Activated CD4-positive, alpha-beta T cell treated with anti-CD3 and anti-CD28 coated beads, Interleukin-2, amount 10 ng/mL, durations not matched to agents 24 days and 14 days (primary cell): ENCODE data around the gene CDK5RAP1. TPM values are rescaled to one million over a fixed set of nuclear protein-coding genes. Genes with fewer than 3 reads are reported as not detected.
"Not testable (repeated sequence)": the region's sequence is repeated elsewhere in the genome, so short reads cannot be mapped to it uniquely, and the experiment has no call there.

Experiments
- DNase-seq: peaks from one replicate; pipeline ENCODE4 v3.0.0; 2022
- H3K27ac Mint-ChIP-seq: one replicate; pipeline ENCODE4 v1.8.0; 2022; ENCODE audit warnings: mild to moderate bottlenecking, mixed read lengths
- H3K27me3 Mint-ChIP-seq: one replicate; pipeline ENCODE4 v1.8.0; 2022; ENCODE audit warnings: mixed read lengths
- H3K36me3 Mint-ChIP-seq: one replicate; pipeline ENCODE4 v1.8.0; 2022; ENCODE audit warnings: low read depth, mild to moderate bottlenecking, mixed read lengths
- H3K4me1 Mint-ChIP-seq: one replicate; pipeline ENCODE4 v1.8.0; 2021; ENCODE audit warnings: mixed read lengths
- H3K4me3 Mint-ChIP-seq: one replicate; pipeline ENCODE4 v1.8.0; 2022; ENCODE audit warnings: mild to moderate bottlenecking, moderate library complexity, mixed read lengths
- H3K9me3 Mint-ChIP-seq: one replicate; pipeline ENCODE4 v1.8.0; 2021; ENCODE audit warnings: mixed read lengths
- intact Hi-C: fragments of 100-400 bp; cut with micrococcal nuclease; formaldehyde crosslinking; loops from one replicate; pipeline ENCODE4 v1.15.1; 2023
- total RNA-seq: library from RNA; stranded (reverse); gene quantifications from 2 replicates; pipeline ENCODE4 v1.2.3, GENCODE V29; 2022

CDK5RAP1 gene
- total RNA-seq, 1 donor from 2014 or later = 49.9 TPM

DNA sequence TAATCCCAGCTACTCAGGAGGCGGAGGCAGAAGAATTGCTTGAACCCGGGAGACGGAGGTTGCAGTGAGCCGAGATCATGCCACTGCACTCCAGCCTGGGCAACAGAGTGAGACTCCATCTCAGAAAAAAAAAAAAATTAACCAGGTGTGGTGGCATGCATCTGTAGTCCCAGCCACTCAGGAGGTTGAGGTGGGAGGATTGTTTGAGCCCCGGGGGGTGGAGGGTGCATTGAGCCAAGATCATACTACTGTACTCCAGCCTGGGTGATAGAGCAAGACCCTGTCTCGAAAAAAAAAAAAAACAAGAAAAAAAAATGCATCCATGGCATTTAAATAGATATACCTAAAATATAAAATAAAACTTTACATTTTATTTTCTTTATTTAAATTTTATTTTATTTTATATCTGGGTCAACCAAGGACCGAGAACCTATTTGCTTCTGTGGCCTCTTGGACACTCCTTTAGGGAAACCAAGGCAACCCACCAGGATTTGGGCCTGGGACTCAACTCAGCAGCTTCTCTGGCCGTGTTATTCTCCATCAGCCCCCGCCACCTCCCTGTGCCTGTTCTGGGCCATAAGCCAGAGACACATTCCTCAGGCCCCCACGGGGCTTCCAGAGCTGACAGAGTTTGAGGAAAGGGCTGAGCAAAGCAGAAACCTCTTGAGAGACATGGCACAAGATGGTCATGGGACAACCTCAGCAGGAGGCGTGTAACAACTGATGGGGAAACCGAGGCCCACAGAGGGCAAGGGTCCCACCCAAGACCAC, 36.0 kb upstream of the CDK5RAP1 start:
- H3K27ac Mint-ChIP-seq = no peak overlapping the region
- H3K4me1 Mint-ChIP-seq = peaks cover 2% of the 10 kb centered on the region
- no peak overlapping the region for H3K4me3 Mint-ChIP-seq

DNA sequence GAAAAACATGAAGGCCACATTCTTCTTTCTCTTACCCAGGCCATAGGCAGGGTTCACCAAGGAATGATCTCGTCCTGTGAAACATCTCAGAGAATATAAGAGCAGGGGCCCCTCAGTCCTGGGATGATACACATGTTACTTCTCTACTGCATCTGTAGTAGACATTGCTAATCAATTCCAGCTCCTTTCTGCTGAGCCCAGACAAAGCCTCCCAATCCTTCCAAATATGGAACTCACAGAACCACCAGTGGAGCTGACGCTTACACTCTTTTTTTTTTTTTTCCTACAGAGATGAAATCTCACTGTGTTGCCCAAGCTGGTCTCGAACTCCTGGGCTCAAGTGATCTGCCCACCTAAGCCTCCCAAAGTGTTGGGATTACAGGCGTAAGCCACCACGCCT, 33.1 kb upstream of the CDK5RAP1 start:
- H3K36me3 Mint-ChIP-seq = no peaks in the 10 kb centered on the region
- H3K4me1 Mint-ChIP-seq = no peaks in the 10 kb centered on the region
- no peaks in the 10 kb centered on the region for H3K9me3 Mint-ChIP-seq
- intact Hi-C loops = no loop called here
- no peaks in the 10 kb centered on the region for H3K27me3 Mint-ChIP-seq
- no peak overlapping the region for H3K4me3 Mint-ChIP-seq
- H3K27ac Mint-ChIP-seq = no peak overlapping the region
- DNase-seq = no peak

More for the DNA sequence above, 36.0 kb upstream of the CDK5RAP1 start:
- no peak for DNase-seq
- no peaks in the 10 kb centered on the region for H3K9me3 Mint-ChIP-seq
- H3K27me3 Mint-ChIP-seq = peaks cover 6% of the 10 kb centered on the region
- no peaks in the 10 kb centered on the region for H3K36me3 Mint-ChIP-seq
- intact Hi-C loops = no loop called here

DNA sequence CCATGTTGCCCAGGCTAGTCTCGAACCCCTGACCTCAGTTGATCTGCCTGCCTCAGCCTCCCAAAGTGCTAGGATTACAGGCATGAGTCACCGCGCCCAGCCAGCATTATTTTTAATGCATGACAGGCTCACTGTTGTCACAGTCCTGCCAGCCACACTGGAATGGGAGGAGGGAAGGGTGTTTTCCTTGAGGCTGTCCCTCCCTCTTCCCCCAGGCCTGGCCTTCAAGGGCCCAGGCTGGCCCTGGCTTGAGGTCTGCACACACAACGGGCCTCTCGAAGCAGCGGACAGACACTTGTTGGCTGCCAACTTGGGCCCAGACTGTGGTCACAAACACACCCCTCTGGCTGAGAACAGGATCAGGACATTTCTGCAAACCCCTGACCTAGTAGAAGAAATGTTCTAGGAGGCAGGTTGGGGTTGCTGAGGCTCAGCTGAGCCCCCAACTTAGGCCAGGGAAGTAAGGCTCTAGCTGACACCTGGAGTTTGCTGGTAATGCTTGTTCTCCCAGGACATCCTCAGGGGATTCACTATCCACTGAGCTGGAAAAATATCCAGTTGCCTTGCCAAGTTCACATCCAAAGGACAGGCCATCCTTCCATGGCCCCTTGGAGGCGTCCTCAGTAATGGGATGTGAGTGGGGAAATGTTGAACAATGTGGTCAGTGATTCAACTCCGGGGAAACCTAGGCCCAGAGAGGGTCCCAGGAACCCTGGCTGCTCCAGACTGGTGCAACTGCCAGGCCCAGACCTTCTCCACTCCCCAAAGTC, 32.3 kb upstream of the CDK5RAP1 start:
- no peak overlapping the region for H3K4me3 Mint-ChIP-seq
- intact Hi-C loops = no loop called here
- no peaks in the 10 kb centered on the region for H3K9me3 Mint-ChIP-seq
- no peaks in the 10 kb centered on the region for H3K4me1 Mint-ChIP-seq
- no peak for DNase-seq
- H3K27ac Mint-ChIP-seq = no peak overlapping the region
- H3K36me3 Mint-ChIP-seq = no peaks in the 10 kb centered on the region
- no peaks in the 10 kb centered on the region for H3K27me3 Mint-ChIP-seq

DNA sequence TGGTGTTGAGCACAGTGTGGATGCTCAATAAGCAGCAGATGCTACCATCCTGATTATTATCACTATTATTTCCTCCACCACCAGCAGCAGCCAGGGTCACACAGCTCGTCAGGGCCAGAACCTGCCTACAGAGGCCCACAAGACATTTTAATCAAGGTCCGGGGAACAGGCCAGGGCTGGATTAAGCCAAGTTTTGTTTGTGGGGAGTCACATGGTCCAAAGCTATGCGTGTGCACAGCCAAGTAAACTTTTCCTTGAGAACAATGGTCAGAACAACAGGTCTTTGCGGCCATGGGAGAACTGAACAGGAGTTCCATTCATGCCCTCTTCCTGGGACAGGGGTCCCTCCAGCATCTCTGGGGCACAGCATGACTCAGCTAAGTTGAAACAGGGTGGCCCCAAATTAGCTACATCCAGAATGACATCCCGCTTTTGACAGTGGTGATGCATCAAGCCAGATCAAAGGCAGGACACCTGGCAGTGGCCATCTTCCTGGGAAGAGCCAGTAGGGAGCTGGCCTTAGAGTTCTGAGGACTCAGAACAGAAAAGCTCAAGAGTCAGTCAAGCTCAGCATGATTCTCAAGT, 30.6 kb upstream of the CDK5RAP1 start:
- H3K27ac Mint-ChIP-seq = no peak overlapping the region
- H3K4me3 Mint-ChIP-seq = no peak overlapping the region
- H3K9me3 Mint-ChIP-seq = no peaks in the 10 kb centered on the region
- H3K27me3 Mint-ChIP-seq = no peaks in the 10 kb centered on the region
- no peaks in the 10 kb centered on the region for H3K36me3 Mint-ChIP-seq
- intact Hi-C loops = no loop called here
- no peak for DNase-seq
- H3K4me1 Mint-ChIP-seq = no peaks in the 10 kb centered on the region

DNA sequence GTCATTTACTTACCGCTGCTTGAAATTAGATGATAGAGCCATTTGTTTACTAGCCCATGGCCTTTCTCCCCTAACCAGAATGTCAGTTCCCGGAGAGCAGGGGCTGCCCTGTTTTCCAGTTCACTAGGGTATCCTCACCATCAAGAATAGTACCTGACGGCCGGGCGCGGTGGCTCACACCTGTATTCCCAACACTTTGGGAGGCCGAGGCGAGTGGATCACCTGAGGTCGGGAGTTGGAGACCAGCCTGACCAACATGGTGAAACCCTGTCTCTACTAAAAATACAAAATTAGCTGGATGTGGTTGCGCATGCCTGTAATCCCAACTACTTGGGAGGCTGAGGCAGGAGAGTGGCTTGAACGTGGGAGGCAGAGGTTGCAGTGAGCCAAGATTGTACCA, 22.6 kb upstream of the CDK5RAP1 start:
- H3K9me3 Mint-ChIP-seq, H3K4me3 Mint-ChIP-seq, intact Hi-C loops, H3K4me1 Mint-ChIP-seq, DNase-seq, H3K27ac Mint-ChIP-seq, H3K27me3 Mint-ChIP-seq, H3K36me3 Mint-ChIP-seq: not testable (repeated sequence)

DNA sequence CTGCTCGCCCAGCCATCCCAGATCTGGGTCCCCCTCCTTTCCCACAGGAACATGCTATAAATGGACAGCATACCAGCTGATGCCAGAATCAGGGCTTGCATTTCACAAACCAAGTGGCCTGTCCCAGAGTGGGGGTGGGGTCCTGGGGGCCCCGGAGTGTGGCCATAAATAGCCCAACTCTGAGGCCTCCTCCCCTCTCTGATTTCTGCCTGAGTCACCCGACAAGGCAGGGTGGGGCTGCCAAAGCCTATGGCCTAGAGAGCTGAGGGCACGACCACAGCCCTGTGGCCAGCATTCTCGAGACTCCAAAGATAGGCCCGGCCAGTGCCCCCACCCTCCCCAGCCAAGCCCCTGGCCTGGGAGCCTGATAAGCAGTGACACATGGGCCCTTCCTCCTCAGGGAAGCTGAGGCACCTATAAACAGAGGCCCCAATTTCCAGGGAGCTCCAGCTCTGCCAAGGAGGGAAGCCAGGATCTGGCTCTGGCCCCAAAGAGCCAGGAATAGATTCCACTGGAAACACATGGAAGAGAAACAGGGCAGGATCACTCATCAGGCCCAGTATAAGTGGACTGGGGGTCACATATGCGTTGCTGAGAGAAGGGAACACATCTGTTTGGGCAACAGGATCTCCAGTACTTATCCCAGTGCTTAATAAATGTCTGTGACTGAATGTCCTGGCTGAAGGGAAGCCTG, 22.0 kb upstream of the CDK5RAP1 start:
- intact Hi-C loops = no loop called here
- no peaks in the 10 kb centered on the region for H3K4me1 Mint-ChIP-seq
- DNase-seq = no peak
- no peaks in the 10 kb centered on the region for H3K36me3 Mint-ChIP-seq
- H3K4me3 Mint-ChIP-seq = no peak overlapping the region
- H3K27ac Mint-ChIP-seq = no peak overlapping the region
- no peaks in the 10 kb centered on the region for H3K27me3 Mint-ChIP-seq
- H3K9me3 Mint-ChIP-seq = no peaks in the 10 kb centered on the region

DNA sequence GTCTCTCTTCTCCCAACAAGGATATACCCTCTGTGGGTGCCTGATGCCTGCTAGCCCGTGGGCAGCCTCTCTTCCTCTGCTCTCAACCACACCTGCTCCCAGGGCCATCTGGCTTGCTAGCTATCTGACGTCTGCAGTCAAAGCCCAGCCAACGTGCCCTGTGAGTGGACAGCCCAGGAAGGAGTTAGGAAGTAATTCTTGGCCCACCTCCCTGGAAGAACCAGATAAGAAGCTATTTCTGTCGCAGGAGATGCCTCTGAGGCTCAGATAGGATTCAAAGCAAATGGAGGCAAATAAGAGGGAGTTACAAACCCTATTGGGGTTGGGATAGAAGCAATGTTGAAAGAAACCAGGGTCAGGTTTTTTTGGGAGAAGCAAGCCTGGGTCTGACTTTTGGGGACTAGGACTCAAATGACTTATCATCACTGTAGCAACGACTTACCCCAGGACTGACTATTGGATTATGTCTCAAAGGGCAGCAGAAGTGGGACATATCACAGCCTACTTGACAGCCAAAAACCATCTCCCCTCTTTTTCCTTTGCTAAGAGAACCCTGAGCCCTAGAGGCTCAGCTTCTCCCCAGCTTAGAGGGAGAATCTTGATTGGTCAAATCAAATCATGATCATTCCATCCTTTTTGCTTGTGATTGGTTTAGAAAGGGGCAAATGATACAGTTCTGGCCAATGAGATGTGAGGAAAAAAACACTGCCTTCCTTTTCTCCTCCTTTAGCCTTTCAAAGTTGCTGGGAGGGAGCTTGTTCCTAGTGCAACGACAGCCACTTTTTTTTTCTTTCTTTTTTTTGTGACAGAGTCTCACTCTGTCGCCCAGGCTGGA, 18.0 kb upstream of the CDK5RAP1 start:
- no peaks in the 10 kb centered on the region for H3K36me3 Mint-ChIP-seq
- no peaks in the 10 kb centered on the region for H3K9me3 Mint-ChIP-seq
- no peak overlapping the region for H3K27ac Mint-ChIP-seq
- intact Hi-C loops = no loop called here
- no peak overlapping the region for H3K4me3 Mint-ChIP-seq
- no peak for DNase-seq
- no peaks in the 10 kb centered on the region for H3K4me1 Mint-ChIP-seq
- H3K27me3 Mint-ChIP-seq = no peaks in the 10 kb centered on the region

DNA sequence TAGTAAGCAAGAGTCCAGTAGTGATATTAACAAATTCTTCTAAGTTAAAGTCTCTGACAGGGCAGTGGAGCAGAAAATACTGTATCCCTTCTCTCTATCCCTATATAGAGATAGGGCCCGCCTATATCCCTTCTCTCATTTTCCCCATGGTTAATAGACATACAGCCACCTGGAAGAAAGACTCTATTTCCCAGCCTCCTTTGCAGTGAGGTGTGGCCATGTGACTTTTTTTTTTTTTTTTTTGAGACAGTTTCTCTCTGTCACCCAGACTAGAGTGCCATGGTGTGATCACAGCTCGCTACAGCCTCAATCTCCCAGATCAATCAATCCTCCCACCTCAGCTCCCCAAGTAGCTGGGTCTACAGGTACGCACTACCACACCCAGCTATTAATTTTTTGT, 16.7 kb upstream of the CDK5RAP1 start:
- H3K27me3 Mint-ChIP-seq = no peaks in the 10 kb centered on the region
- no peaks in the 10 kb centered on the region for H3K9me3 Mint-ChIP-seq
- intact Hi-C loops = no loop called here
- no peaks in the 10 kb centered on the region for H3K4me1 Mint-ChIP-seq
- H3K27ac Mint-ChIP-seq = no peak overlapping the region
- no peak overlapping the region for H3K4me3 Mint-ChIP-seq
- H3K36me3 Mint-ChIP-seq = no peaks in the 10 kb centered on the region
- no peak for DNase-seq

DNA sequence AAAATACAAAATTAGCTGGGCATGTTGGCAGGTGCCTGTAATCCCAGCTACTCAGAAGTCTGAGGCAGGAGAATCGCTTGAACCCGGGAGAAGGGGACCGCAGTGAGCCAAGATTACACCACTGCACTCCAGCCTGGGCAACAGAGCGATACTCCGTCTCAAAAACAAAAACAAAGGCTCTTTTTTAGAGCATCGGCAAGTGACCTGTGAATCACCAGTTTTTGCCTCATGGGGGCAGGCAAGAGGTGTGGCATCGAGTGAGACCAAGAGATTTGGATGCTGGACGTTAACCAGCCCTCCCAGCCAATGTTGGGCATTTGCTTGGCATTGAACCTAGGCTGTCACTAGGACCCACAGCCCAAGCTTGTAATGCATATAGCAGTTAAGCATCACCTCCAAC, 14.6 kb upstream of the CDK5RAP1 start:
- H3K27me3 Mint-ChIP-seq = no peaks in the 10 kb centered on the region
- H3K36me3 Mint-ChIP-seq = no peaks in the 10 kb centered on the region
- no peaks in the 10 kb centered on the region for H3K9me3 Mint-ChIP-seq
- no peak for DNase-seq
- H3K4me1 Mint-ChIP-seq = no peaks in the 10 kb centered on the region
- no peak overlapping the region for H3K27ac Mint-ChIP-seq
- H3K4me3 Mint-ChIP-seq = no peak overlapping the region
- intact Hi-C loops = no loop called here

DNA sequence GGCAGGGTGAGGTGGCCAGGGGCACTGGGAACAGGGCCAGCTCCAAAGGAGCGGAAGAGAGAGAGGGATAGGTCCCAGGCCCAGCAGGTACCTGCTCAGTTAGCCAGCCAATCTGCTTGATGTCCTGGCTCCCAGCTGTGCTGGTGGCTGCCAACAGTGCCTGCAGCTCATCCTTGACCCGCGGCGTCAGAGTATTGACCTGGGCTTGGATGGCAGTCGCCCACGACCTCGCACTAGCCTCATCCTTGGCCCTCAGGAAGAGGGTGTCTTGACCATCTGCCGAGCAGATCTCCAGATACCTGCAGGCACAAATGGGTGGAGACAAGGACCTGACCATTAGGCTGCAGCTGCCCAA, 11.1 kb upstream of the CDK5RAP1 start:
- Mint-ChIP-seq H3K9me3 (no peaks in the 10 kb centered on the region), H3K4me3 (no peak overlapping the region), H3K27me3 (no peaks in the 10 kb centered on the region), H3K36me3 (no peaks in the 10 kb centered on the region), H3K27ac (no peak overlapping the region), H3K4me1 (no peaks in the 10 kb centered on the region)
- no peak for DNase-seq
- intact Hi-C loops = no loop called here

DNA sequence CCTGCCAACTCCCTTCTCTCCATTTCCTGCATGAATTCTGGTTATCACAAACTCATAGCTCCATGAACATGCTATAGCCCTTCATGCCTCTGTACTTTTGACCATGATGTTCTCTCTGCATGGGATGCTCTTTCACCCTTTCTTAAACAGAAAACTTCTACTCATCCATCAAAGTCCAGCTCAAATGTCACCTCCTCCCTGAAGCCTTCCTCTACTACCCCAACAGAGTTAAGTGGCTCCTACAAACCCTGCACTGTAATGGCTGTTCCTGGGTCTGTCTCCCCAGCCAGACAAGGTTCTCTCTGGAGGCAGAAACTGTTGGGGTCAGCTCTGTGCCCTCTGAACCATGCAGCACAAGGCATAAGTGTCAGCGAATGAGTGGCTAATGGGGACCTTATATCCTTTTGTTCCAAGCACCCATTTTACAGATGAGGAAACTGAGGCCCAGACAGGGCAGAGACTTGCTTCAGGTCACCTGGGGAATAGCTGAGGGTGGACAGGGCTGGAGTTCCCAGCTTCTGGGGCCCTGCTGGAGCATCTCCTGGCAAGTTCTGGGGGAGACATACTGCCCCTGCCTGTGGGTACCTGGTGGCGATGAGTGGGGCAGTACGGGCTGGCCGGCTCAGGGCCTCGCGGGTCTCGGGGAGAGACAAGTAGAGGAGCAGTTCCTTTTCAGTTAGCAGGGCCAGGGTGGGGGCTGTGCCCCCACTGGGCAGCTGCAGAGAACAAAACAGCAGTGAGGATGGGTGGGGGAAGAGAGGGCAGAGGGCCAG, 10.6 kb upstream of the CDK5RAP1 start:
- H3K27ac Mint-ChIP-seq = no peak overlapping the region
- H3K9me3 Mint-ChIP-seq = no peaks in the 10 kb centered on the region
- peaks cover 3% of the 10 kb centered on the region for H3K36me3 Mint-ChIP-seq
- no peak overlapping the region for H3K4me3 Mint-ChIP-seq
- no peaks in the 10 kb centered on the region for H3K27me3 Mint-ChIP-seq
- intact Hi-C loops = no loop called here
- no peak for DNase-seq
- H3K4me1 Mint-ChIP-seq = no peaks in the 10 kb centered on the region

DNA sequence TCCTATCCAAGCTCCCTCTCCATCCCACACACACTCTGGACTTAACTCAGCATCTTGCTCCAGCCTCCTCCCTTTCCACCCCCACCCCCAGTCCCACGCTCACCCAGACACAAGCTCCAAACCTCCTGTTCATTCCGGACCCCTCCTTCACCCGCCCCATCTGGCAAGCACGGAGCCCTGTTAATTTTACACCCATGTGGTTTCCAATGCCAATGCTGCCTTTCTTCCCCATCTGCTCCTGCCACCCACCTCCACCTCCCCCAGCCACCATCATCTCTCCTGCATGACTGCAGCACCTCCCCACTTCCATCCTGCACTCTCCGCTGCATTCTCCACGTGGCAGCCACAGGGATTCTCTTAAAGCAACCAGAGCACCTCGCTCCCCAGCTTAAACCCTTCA, 9.9 kb upstream of the CDK5RAP1 start:
- H3K27ac Mint-ChIP-seq = no peak overlapping the region
- no peak for DNase-seq
- no peaks in the 10 kb centered on the region for H3K4me1 Mint-ChIP-seq
- intact Hi-C loops = no loop called here
- H3K4me3 Mint-ChIP-seq = no peak overlapping the region
- no peaks in the 10 kb centered on the region for H3K27me3 Mint-ChIP-seq
- no peaks in the 10 kb centered on the region for H3K9me3 Mint-ChIP-seq
- H3K36me3 Mint-ChIP-seq = peaks cover 3% of the 10 kb centered on the region
